HG03457 (cell line): ENCODE measurements around the gene SMC3.
"Not testable (repeated sequence)": the region's sequence is repeated elsewhere in the genome, so short reads cannot be mapped to it uniquely, and the experiment has no call there.

Experiments used
- ATAC-seq: cut with Tn5 transposase; IDR thresholded peaks from one replicate; pipeline ENCODE4 v1.9.1; 2021; ENCODE audit warnings: moderate number of reproducible peaks; ENCODE audit not compliant: unreplicated experiment

The SMC3 gene

GRCh38 chr10:110576220-110576619, 8.7 kb downstream of the SMC3 start:
- ATAC-seq: no peak

- no peak for ATAC-seq
Observed at GRCh38 chr10:110577056-110577455, 9.6 kb downstream of the SMC3 start.

DNA sequence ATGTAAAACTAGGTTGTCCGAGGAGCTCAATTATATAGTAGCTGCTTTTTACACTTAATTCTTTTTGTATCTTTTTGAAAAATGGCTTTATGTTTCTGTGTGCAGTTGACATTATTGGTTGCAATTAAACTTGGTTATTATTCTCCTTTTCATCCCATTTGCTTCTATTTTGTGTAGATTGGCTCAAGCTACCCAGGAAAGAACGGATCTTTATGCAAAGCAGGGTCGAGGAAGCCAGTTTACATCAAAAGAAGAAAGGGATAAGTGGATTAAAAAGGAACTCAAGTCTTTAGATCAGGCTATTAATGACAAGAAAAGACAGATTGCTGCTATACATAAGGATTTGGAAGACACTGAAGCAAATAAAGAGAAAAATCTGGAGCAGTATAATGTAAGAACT, 16.5 kb downstream of the SMC3 start:
- ATAC-seq: no peak

DNA sequence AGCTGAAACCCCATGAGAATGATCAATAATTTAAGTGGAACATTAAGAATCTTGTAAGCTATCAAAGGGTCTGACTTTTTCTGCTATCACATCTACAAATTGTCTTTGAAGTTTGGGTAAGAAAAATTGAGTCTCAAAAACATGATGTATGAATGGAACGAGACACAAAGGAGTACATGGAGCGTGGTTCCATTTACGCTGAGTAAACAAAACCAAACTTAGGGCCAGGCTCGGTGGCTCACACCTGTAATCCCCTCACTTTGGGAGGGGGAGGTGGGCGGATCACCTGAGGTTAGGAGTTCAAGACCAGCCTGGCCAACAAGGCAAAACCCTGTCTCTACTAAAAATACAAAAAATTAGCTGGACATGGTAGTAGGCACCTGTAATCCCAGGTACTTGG, 24.3 kb downstream of the SMC3 start:
- ATAC-seq: no peak

DNA sequence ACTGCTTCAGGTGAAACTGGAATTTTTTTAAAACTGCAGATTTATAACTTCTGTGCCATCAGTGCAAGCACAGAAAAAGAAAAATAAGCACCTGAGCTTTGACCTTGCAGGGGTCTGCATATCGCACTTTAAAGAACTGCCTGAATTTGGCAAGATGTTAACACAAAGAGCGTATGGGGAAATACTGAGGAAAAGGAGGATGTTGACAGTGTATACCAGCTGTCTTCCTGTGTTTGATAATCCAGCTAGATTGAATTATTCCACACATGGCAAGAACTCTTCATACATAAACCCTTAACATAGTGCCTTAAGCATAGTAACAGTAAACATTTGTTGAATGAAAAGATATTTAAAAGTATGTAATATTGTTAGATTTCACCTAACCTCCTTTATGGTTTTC, 30.0 kb downstream of the SMC3 start:
- ATAC-seq: no peak

GRCh38 chr10:110600487-110601101, 33.1 kb downstream of the SMC3 start:
- ATAC-seq: peak; percentile 61

GRCh38 chr10:110601581-110601980, 34.1 kb downstream of the SMC3 start:
- no peak for ATAC-seq

- ATAC-seq: no peak
Observed at GRCh38 chr10:110608087-110608486, 40.6 kb downstream of the SMC3 start.

- no peak for ATAC-seq
Observed at GRCh38 chr10:110609605-110610004, 42.1 kb downstream of the SMC3 start.

DNA sequence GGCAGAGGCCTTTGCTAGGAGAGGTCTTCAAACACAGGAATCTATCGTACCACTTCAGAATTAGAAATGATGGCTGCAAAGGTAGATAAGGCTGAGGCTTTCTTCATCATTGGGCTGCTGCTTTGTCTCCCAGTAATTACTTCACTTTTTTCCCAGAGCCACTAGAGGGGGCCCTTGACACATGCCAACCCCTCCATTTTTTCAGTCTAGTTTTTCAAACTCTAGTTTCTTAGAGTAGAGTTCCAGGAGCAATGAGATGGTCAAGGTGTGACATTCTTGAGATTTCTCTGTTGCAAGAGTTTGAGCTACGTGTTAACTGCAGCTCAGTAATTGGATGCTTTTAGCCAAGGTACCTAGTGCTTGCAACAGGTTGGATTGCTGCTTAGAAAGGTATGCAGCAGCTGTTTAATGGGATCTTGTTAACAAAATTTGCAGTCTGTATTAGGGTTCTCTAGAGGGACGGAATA, 42.8 kb downstream of the SMC3 start:
- no peak for ATAC-seq

- ATAC-seq: not testable (repeated sequence)
Observed at GRCh38 chr10:110610781-110611180, 43.3 kb downstream of the SMC3 start.

GRCh38 chr10:110612087-110612486, 44.6 kb downstream of the SMC3 start:
- ATAC-seq: no peak

DNA sequence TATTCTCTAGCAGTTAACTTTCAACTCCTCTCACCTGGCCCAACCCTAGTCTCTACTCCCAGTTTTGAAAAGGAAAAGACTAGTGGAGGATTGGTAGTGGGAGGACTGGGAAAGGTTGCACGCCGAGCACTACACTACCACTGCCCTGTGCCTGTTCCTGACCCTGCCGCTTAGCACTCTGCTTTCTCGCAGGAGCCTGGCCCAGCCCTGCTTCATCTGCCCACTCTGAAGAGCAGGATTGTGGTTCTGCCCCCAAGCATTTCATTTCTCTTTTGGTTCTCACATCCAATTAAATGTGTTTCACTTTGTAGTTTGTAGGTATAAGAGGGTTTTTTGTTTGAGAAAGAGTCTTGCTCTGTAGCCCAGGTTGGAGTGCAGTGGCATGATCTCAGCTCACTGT, 45.1 kb downstream of the SMC3 start:
- ATAC-seq: no peak

DNA sequence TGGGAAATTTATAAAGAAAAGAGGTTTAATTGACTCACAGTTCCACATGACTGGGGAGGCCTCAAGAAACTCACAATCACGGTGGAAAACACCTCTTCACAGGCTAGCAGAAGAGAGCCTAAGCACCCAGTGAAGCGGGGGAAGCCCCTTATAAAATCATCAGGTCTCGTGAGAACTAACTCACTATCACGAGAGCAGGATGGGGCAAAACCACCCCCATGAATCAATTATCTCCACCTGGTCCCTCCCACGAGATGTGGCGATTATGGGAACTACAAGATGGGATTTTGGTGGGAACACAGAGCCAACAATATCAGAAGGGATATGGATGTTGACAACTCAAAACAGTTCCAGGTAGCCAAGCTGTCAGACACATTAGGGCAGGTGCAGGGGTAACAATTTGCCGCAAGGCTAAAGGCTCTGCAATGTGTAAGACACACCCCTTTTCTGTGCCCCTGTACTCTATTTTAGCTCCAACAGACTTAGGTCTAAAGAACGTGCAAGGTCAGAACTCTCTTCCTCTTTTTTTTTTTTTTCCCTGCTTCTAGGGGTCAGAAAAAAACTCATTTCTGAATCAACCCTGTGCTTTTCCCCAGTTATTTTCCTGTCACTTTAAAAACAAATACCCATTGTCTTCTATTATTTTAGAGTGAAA, 46.0 kb downstream of the SMC3 start:
- no peak for ATAC-seq

DNA sequence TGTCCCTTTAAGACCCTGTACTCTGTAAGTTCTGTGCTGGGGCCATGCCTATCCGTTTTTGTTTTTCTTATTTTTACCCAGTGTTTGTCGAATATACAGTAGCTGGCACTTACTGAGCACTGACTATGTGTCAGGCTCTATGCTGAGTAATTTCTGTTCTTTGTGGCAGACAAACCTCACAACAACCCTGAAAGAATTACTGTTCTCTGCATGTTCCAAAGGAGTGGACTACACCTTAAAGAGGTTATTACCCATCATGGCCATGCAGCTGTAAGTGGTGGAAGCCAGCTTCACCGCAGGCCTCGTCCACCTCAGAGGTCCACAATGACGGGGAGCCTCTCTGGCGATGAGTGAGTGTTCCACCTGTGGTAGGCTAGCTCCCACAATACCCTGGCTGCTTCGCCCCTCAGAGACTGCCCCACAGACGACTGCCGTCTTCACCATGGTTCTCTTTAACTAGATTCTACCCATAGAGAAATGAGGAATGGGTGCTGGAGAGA, 46.6 kb downstream of the SMC3 start:
- no peak for ATAC-seq

DNA sequence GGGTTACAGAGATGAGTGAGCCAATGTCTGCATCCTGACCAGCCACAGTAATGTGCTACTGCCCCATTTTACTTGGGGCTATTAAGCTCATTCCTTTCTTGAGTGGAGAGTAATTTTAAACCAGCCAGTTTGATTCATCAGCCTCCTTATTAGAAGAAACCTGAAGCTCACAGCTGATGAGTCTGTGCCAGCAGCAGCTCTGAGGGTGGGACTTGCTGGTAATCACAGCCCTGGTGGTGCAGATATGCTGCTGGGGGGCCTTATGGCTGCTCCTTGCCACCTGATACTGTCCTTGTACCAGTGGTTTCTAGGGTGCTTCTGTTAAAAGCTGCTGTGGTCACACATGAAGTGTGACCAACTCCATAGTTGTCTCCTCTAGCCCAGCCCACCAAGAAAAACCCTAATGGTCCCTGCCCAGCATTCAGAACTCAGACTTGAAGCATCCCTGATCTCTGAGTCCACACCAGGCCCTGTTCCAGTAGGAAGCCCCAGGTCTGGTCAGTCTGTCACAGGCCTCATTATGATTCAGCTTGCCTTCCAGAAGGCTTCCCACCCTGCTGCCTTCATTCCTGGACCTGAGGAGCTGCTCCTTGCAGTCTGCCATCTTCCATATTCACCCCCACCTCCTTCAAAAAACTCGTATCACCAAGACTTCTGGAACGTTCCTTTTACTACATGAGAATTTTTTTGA, 47.7 kb downstream of the SMC3 start:
- ATAC-seq: no peak

GRCh38 chr10:110616493-110617033, 49.1 kb downstream of the SMC3 start:
- ATAC-seq: no peak

- ATAC-seq: no peak
Observed at GRCh38 chr10:110617425-110618229, 50.1 kb downstream of the SMC3 start.

GRCh38 chr10:110618230-110618610, 50.7 kb downstream of the SMC3 start:
- ATAC-seq: no peak

DNA sequence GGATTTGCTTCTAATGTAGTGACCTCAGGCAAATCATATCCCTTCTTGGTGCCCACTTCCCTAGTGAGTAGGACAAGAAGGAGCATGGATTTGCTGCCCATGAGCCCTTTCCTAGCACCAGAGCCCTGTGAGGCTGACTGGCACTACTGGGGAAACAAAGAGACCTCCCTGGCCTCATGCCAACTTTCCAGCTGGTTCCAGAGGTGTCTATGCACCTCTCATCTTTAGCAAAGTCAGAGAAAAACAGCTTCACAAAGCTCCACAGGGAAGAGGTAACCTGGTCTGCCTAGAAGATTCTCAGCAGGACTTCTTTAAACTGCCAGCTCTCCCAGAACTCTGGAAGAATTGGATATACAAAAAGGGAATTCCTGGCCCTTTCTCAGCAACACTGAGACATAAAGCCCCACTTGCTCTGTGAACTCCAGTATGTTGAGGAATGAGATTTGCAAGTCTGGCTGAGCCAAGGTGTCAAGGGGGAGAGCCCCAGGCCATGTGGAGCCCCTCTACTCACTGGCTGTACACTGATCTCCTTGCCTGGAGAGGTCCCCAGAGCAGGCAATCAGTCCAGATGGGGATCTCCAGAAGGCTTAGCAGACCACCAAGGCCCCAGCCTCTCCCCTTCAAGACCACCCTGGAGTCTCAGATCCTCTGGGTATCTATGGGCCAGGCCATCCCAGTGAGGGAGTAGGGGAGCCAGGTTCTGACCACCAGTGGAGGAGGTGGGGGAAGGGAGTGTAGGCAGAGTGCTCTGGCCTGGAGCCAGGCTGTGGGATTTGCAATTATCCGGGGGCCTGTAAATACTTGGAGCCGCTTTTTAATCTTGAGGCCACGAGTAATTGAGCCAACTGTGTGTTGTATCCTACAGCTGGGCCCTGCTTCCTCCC, 52.3 kb downstream of the SMC3 start:
- no peak for ATAC-seq
